ENCODE data around the gene ARPC1A.
"Not testable (repeated sequence)": the region's sequence is repeated elsewhere in the genome, so short reads cannot be mapped to it uniquely, and the experiment has no call there.

Gene ARPC1A

DNA sequence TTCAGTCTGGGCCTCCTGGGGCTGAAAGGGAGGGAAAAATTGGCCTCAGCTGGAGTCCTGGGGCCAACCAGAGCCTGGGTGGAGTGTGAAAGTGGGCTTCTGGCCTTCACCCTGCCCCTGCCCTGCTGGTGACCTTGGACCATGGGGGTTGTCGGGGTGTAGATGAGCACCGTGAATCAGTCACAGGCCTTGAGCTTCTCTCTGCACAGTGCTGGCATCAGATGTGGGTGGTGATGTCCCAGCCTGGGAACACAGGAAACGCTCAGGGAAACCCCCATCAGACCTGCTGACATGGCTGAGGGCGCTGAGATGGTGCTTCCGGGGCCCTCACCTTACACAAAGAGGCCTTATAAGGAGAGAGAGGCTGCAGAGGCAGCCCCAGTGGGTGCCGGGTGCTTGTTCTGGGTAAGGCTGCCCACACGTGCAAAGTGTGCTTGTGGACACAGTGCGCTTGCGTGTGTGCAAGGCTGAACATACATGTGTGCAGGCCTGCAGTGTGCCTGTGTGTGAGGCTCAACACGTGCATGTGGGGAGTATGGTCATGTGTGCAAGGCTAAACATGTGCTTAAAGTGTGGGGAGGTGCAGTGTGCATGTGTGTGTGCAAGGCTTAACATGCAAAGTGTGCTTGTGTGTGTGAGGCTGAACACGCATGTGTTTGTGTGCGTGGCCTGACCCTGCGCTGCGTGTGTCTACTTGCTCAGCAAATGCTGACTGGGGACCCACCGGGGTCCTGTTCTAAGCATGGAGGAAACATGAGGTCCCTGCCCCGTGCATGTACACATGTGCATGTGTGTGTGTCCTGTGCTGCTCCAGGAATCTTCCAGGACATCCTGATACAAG lies 55.3 kb downstream of the ARPC1A start:
- no peak for DNase-seq
- TF ChIP-seq GATA1 (IDR thresholded peaks at IDR 0.05; ENCODE audit: low read depth, low read length) (no peak), POLR2A (IDR thresholded peaks at IDR 0.05; ENCODE audit: low read length) (no peak)

DNA sequence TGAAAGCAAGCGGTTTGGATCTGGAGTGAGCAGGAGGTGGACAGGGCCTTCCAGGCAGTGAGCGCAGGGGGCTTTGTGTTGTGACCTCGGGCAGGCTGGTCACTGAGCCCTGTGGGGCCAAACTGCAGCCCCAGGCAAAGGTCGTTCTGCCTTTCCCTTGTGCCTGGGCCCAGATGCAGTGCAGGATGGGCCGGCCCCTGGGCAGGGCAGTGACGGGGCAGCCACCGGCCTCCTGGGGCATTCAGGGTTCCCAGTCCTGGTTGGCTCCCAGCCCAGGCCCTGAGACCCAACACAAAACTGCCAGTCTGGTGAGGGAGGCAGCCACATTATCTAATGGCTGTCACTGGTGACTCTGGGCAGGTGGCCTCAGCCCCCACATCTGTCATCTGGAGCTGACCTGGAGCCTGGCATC lies 56.0 kb downstream of the ARPC1A start:
- TF ChIP-seq POLR2A (IDR thresholded peaks at IDR 0.05; ENCODE audit: low read length) = no peak
- no peak for TF ChIP-seq GATA1 (IDR thresholded peaks at IDR 0.05; ENCODE audit: low read depth, low read length)

DNA sequence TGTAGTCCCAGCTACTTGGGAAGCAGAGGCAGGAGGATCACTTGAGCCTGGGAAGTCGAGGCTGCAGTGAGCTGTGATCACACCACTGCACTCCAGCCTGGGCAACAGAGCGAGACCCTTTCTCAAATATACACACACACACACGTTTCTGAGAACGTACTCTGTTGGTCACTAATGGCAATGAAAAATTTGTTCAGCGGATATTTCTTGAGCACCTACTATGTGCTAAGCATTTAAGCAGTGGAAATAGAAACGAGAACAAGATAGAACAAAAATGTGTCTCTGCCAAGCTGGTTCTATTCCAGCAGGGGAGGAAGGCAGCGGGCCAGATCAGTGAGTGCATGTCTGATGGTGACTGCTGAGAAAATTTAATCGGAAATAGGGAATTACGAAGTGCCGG lies 57.5 kb downstream of the ARPC1A start:
- DNase-seq = no peak
- TF ChIP-seq POLR2A (IDR thresholded peaks at IDR 0.05; ENCODE audit: low read length) (no peak), GATA1 (IDR thresholded peaks at IDR 0.05; ENCODE audit: low read depth, low read length) (no peak)

More for the DNA sequence above, 56.0 kb downstream of the ARPC1A start:
- no peak for DNase-seq

DNA sequence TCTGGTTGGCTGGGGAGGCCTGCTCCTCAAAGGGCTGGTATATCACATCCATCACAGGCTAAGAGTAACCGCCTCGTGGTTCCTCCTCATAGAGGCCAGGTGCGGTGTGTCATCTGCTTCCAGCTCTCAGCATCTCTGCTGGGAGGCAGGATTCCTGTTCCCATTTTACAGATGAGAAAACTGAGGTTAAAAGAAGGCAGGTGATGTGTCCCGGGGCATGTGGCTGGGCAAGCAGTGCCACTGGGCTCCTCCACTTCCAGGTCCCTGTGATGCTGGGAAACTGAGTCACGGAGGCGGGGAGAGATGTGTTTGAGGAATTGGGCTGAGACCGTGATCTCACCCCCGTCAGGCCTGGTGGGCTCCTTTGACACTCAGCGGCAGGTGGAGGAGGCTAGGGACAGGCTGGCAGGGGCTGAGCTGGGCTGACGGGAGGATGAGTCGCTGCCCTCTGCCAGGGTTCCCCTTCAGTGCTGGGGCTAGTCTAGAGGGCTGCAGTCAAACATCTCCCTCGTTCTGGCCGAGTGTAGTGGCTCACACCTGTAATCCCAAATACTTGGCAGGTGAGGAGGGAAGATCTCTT lies 58.2 kb downstream of the ARPC1A start:
- no peak for DNase-seq
- TF ChIP-seq POLR2A (IDR thresholded peaks at IDR 0.05; ENCODE audit: low read length) (no peak), GATA1 (IDR thresholded peaks at IDR 0.05; ENCODE audit: low read depth, low read length) (no peak)

DNA sequence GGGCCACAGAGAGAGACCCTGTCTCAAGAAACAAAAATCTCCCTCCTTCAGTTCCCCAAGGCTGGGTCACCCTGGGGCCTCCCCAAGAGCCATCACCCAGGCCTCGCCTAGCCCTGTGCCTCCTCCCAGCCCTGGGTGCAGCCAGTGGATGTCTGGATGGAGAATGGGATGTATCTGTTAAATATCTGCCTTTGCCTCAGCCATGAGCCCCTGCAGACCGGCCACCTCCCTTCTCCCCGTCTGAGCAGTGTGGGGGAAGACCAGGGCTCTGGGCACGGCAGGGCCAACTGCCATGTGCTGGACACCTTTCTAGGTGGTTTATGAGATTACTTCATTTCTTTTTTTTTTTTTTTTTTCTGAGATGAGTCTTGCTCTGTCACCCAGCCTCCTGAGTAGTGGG lies 58.8 kb downstream of the ARPC1A start:
- DNase-seq = no peak
- no peak for TF ChIP-seq POLR2A (IDR thresholded peaks at IDR 0.05; ENCODE audit: low read length)
- TF ChIP-seq GATA1 (IDR thresholded peaks at IDR 0.05; ENCODE audit: low read depth, low read length) = no peak

DNA sequence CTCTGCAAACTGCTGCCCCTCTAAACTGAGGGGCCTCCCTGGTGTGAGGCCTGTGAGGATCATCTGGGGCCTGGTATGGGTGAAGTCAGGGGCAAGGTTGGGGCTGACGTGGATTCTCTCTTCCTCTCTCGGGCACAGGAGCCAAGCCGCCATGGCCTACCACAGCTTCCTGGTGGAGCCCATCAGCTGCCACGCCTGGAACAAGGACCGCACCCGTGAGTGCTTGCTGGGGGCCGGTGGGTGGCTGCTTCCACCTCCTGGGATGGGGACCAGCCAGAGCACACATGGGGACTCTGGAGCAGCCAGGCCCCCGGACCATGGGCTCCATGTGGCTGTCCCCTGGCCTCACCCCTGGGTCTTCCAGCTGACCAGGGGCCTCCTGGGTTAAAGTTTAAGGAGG lies 59.9 kb downstream of the ARPC1A start:
- DNase-seq = no peak
- TF ChIP-seq POLR2A (IDR thresholded peaks at IDR 0.05; ENCODE audit: low read length) (no peak), GATA1 (IDR thresholded peaks at IDR 0.05; ENCODE audit: low read depth, low read length) (no peak)

DNA sequence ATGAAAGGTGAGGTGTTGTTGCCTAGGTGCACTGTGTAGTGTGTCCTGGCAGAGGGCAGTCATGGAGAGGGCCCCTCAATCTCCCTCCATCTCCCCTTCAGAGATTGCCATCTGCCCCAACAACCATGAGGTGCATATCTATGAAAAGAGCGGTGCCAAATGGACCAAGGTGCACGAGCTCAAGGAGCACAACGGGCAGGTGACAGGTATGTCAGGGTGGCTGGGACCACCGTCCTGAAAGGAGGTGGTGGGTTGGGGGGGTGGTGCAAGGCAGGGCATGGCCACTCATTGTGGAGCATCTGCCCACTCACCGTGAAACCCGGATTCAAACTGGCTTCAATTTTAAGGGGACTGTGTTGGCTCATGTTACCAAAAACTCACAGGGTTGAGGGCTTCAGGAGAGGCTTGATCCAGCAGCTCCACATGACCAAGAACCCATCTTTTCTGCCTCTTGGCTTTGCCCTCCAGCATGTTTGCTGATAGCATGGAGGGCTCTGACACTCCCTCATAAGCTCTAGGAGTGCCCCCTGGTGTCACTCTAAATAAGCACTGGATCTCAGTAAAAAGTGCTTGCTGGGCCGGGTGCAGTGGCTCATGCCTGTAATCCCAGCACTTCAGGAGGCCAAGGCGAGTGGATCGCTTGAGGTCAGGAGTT lies 61.0 kb downstream of the ARPC1A start:
- no peak for TF ChIP-seq POLR2A (IDR thresholded peaks at IDR 0.05; ENCODE audit: low read length)
- TF ChIP-seq GATA1 (IDR thresholded peaks at IDR 0.05; ENCODE audit: low read depth, low read length) = no peak
- peak; percentile 75 to 80 for DNase-seq

DNA sequence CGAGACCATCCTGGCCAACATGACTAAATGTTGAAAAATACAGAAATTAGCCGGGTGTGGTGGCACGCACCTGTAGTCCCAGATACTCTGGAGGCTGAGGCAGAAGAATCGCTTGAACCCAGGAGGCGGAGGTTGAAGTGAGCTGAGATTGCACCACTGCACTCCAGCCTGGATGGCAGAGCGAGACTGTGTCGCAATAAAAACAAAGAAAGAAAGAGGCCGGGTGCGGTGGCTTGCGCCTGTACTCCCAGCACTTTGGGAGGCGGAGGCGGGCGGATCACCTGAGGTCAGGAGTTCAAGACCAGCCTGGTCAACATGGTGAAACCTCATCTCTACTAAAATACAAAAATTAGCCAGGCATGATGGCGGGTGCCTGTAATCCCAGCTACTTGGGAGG lies 61.5 kb downstream of the ARPC1A start:
- not testable (repeated sequence) for DNase-seq

DNA sequence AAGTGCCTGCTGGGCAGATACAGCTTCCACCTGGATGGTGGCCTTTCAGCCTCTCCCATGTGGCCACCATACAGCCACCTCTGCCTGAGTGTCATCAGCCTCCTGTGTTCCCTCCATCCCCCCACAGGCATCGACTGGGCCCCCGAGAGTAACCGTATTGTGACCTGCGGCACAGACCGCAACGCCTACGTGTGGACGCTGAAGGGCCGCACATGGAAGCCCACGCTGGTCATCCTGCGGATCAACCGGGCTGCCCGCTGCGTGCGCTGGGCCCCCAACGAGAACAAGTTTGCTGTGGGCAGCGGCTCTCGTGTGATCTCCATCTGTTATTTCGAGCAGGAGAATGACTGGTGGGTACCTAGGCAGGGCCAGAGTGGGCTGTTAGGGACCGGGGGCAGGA lies 62.2 kb downstream of the ARPC1A start:
- DNase-seq = no peak
- TF ChIP-seq GATA1 (IDR thresholded peaks at IDR 0.05; ENCODE audit: low read depth, low read length) = no peak
- no peak for TF ChIP-seq POLR2A (IDR thresholded peaks at IDR 0.05; ENCODE audit: low read length)

DNA sequence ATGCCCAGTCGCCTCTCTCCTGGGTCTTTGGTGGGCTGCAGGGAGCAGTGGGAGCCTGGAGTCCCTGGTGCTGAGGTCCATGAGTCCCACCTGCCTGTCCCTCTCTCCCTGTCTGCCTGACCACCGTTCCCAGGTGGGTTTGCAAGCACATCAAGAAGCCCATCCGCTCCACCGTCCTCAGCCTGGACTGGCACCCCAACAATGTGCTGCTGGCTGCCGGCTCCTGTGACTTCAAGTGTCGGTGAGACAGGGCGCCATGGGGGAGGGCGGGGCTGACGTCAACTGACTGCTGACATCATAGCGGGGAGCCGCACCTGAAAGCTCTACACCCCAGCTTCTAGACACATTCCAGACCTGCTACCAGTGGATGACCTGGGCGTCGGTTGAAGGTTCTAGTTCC lies 64.1 kb downstream of the ARPC1A start:
- DNase-seq = no peak
- no peak for TF ChIP-seq GATA1 (IDR thresholded peaks at IDR 0.05; ENCODE audit: low read depth, low read length)

DNA sequence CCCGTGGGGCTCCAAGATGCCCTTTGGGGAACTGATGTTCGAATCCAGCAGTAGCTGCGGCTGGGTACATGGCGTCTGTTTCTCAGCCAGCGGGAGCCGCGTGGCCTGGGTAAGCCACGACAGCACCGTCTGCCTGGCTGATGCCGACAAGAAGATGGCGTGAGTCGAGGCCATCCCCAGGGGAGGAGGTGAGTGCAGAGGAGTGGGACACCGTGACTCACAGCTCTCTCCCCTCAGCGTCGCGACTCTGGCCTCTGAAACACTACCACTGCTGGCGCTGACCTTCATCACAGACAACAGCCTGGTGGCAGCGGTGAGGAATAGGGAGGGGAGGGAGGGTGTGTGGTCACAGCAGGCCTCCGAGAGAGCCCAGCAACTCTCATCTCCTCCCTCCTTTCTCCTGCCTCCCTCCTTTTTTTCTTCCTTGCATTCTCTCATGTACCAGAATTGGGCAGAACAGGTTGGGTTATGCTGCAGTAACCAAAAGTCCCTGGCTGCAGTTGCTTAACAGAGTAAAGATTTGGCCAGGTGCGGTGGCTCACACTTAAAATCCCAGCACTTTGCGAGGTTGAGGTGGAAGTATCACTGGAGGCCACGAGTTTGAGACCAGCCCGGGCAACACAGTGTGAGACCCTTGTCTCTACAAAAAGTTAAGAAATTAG lies 65.4 kb downstream of the ARPC1A start:
- TF ChIP-seq POLR2A (IDR thresholded peaks at IDR 0.05; ENCODE audit: low read length) (no peak), GATA1 (IDR thresholded peaks at IDR 0.05; ENCODE audit: low read depth, low read length) (no peak)
- no peak for DNase-seq

DNA sequence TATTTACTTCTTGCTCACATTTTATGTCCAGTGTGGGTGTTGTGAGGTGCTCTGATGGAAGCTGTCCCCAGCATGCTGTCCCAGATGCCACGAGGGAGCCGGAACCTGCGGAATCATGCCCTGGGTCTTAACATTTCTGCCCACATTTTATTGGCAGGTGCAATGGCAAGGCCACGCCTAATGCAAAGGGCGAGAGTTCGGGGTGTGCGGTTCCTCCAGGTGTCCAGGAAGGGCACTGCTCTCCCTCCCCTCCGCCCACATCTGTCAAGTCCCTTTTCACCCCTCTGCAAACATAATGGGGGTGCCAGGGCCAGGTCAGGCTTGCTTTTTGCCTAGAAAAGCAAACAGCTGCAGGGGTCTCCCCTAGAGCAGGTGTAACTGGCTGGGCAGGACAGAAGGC lies 66.3 kb downstream of the ARPC1A start:
- DNase-seq = no peak
- TF ChIP-seq POLR2A (IDR thresholded peaks at IDR 0.05; ENCODE audit: low read length) (no peak), GATA1 (IDR thresholded peaks at IDR 0.05; ENCODE audit: low read depth, low read length) (no peak)

DNA sequence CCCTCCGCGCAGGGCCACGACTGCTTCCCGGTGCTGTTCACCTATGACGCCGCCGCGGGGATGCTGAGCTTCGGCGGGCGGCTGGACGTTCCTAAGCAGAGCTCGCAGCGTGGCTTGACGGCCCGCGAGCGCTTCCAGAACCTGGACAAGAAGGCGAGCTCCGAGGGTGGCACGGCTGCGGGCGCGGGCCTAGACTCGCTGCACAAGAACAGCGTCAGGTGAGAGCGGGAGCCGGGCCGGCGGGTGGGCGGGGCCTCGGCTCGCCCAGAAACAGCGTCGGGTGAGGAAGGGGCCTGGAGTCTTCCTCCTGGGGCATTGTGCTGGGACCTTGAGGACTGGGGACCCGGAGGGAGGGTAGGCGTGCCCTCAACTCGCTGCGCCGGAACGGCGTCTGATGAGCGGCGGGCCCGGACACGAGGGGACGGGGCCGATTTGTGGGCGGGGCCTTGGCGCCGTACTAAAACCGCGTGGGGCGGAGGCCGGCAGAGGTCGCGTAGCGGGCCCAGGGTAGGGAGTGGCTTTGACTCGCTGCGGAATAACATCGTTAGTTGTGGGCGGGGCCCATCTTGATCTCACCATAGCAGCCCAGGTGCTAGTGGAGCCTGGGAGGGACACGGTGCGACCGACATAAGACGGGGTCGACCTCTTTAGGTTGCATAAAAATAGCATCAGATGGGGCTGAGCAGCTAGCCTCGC lies 67.1 kb downstream of the ARPC1A start:
- peak; percentile 77 to 81 for DNase-seq
- TF ChIP-seq GATA1 (IDR thresholded peaks at IDR 0.05; ENCODE audit: low read depth, low read length) = no peak
- TF ChIP-seq POLR2A (IDR thresholded peaks at IDR 0.05; ENCODE audit: low read length) = no peak
